HG03442 (cell line): Measurements from ENCODE around the gene CDYL.

Source experiments
- ATAC-seq: cut with Tn5 transposase; IDR thresholded peaks from one replicate; pipeline ENCODE4 v1.9.1; 2021; ENCODE audit warnings: mild to moderate bottlenecking, moderate library complexity; ENCODE audit not compliant: unreplicated experiment

Gene CDYL

DNA sequence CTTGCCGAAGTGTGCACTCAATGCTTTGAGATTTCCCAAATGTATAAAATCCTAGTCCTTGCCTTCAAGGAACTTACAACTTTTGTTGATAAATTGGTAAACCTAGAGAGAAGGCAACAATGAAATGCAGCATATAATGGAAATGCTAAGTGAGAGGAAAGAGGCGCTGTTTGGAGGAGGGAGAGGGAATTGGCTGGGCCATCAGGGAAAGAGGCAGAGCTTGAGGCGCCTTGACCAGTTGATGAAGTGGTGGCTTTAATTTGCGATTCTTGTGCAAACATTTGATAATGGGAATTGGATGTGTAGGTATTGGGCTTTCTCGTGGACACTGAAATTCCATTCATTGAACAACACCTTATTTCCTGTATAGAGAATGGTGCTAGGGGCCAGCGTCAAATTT lies 1.9 kb upstream of the CDYL start:
- no peak for ATAC-seq

DNA sequence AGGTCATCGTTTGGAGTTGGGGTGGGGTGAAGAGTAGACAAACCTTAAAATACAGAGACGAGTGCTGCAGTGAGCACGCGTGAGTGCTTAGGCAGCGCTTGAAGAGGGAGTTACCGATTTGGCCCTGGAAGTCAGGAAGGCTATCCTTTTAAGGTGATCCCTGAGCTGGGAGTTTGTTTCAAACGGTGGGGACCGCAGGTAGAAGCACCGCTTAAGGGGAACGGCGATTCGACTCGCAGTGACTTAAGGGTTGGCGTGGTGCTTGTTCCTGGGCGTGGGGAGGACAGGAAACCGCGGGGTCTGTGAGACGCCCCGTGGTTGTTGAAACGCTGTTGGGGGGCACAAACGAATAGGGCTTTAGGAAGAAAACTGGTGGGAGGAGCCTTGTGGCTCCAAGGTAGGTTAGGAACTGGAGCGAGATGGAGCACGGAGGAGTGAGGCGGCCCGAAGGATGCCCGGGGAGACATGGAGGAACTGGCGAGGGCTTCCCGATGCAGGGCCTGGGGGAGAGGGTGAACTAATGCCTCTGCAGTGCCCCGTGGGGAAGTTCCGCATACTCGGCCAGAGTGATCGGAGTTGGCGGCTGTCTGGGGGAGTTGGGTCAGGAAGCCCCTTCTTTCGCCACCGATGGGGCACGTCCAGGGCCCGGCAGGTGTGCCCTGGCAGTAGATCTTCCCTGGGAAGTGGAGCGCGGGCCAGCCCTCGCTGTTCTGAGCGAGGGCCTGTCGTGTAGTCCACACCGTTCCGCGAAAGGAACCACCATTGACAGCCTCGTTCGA lies 1.3 kb upstream of the CDYL start:
- no peak for ATAC-seq

DNA sequence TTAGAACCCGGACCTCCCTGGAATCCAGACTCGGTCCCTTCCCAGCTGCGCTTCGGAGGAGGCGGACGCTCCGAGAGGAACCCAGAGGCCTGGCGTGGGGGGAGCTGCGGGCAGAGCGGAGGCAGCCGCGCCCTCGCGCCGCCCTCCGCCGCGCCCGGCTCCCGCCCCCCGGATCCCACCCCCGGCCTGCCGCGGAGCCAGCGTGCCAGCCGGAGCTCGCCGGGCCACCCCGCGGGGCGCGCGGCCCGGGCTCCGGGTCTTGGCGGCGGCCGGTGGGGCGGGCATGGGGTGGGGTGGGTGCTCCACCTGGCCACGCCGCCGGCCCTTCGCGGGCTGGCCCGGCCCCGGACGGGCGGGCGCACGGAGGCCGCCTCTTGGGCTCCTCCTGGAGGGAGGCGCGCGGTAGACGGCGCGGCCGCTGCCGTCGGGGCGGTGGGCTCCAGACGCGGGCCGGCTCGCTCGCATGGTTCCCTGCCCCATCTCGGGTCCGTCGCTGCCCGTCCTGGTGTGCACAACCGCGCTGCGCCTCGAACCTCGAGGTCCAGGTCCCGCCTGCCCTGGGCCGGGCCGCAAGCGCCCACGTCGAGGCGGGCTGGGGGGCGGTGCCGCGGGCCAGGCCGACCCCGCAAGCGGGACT lies 592 bp upstream of the CDYL start:
- ATAC-seq: peak; percentile 44

DNA sequence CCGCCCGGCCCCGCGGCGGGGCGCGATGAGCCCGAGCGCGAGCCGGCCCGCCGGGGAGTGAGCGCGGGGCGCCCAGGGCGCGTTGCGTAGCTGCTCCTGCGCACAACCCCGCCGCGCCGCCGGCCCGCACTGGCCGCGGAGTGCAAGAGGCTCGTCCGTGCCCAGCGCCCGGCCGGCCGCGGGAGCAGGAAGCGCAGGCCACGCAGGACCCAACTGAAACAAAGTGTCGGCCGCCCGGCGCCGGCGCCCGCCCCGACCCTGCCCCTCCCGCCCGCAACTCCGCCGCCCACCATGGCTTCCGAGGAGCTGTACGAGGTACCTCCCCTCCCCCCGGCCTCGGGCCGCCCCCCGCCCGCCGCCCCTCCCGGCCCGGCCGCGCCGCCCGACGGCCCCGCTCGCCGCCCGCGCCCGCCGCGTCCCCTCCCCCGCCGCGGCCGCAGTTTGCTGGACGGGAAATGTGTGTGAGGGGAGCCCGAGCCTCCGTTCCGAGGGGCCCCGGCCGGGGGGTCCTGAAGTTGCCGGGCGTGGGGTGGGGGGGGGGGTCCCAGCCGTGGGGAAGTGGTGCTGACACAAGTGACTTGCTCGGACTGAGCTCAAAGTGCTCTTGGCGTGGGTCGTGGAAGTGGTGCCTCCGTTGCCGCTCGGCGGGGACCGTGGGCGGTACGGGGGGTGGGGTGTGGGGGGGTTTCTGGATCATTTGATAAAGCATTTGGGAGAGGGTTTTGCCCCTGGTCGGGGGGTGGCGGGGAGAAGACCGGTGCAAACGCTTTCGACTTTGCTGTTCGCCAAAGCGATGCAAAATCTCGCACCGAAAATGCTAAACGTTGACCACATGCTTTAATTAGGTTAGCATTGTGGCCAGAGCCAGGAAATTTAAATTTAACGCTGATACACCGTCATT lies 539 bp downstream of the CDYL start:
- peak; percentile 11 for ATAC-seq

DNA sequence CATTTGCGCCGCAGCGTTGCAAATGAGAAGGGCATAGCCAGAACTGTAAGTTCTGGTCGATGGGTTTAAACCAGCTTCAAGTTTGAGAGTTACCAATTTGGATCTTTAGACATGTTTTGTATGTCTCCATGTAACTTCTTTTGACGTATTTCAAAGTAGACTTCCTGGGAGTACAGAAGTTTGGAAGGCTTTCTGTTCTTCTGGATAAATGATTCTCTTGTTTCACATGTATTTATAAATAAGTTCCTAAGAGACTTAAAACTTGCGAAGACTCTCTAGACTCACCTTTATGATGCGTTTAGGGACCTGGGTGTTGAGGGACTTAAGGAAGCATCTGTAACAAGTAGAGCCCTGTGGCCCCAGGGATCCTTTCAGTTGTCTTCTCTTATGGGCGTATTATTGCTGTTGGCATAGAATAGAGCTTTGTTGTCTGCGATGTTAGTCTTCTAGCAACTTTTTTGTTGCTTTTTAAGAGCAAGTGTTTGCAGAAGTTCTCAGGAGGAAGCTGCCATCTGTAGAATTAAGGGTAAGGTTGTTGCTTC lies 1.3 kb downstream of the CDYL start:
- ATAC-seq: no peak

DNA sequence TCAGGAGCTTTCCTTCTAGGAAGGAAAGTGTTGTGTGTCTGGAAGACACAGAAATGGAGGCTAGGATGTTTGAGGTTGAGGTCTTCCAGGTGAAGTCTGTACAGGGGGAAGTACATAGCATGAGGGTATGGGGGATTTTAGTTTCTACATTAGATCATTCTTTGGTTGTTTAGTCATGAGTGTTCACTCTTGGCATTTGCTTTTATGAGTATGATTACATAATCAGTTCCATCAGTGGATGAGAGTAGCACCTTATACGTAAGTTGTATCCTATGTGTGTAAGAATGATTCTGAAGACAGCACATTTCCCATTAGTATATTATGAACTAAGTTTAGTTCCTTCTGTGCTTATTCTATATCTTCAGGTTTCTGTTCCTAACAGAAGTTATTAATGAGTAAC lies 1.9 kb downstream of the CDYL start:
- no peak for ATAC-seq

DNA sequence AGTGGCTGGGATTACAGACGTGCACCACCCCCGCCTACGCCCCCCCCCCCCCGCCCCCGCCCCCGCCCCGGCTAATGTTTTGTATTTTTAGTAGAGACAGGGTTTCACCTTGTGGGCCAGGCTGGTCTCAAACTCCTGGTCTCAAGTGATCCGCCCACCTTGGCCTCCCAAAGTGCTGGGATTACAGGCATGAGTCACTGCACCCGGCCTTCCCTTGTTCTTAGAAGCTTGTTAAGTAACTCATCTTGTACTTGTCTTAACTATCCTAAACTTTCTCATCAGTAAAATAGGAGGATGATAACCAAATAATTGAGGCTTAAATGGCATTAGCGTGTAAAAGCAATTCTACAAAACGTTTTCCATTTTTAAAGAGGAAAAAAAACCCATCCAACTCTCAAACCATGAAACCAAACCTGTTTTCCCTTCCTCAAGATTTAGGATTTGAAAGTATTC lies 4.2 kb downstream of the CDYL start:
- ATAC-seq: no peak

DNA sequence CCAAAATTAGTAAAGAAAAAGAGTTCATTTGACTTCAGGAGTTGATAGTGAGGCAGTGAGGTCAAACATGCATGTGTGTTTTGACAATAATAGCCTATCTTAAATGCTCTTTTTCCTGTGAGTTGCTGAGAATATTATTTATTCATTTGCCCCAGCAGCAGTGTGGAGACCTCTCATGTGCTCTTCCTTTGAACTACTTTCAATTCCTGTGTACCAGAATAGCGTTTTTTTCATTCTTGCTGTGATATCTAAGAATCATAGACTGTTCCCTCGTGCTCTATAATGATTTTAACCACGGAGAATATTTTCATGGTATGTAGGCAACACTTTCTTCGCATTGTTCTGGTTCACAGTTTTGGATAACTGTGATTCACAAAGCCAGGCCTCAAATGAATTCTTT lies 5.2 kb downstream of the CDYL start:
- ATAC-seq: no peak

DNA sequence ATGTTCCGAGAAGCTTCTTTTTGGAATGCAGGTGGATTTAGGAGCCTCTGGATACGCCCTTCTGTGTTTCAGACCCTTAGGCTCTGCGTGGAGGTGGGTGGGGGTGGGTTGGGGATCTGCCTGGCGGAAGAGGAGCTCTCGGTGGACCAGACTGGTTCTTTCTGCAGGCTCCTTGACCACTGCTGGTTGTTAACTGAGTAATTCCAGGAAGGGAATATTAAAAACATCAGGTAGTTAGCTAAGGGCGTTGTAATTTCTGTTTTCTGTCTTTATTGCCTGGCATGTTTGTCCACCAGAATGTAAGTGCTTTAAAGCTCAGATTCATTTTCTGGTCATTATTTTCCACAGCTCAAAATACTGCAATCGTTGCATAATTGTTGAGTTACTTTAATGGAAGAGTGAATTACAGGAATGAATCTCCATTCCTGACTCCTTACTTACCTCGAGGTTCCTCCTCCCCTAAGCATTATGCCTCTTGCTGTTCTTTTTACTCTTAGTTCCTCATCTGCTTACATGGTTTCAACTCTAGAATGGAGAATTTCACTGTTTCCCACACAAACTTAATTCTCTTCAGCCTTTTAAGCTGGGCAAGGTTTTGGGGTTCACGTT lies 5.9 kb downstream of the CDYL start:
- ATAC-seq: no peak

DNA sequence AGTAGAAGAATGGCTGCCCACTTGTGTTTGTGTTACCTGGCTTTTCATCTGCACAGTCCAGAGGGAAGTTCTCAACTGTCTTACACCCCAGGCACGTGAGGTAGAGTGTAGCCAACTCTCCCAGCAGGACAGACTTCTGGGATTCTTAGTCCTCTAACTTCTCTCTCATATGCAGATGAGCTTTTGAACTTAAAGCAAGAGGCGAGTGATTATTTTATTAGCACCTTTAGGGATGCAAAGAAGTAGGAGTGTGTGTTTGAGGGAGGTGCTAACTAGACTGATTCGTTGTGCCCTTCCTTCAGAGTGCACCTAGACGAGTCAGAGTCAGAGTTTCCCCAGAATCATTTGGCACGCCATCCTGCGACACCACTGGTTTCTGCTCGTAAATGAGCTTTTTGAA lies 10.8 kb downstream of the CDYL start:
- ATAC-seq: no peak

DNA sequence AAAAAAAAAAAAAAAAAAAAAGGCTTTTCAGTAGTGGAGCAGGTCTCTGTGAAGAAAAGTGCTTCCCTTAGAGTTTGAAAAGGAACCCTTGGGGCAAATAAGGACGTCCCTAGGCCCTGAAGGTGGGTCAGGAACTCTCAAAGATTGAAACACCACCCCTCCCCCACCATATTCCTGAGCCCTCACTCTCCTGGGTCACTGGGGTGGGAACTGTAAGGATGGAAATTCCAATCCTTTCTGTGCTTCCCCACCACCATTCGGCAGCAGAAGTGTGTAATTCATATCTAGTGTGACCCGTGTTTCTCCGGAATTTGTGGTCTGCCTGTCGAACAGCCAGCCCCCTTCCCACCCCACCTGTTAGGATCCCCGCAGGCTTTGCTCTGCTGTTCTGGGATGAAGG lies 12.3 kb downstream of the CDYL start:
- no peak for ATAC-seq

DNA sequence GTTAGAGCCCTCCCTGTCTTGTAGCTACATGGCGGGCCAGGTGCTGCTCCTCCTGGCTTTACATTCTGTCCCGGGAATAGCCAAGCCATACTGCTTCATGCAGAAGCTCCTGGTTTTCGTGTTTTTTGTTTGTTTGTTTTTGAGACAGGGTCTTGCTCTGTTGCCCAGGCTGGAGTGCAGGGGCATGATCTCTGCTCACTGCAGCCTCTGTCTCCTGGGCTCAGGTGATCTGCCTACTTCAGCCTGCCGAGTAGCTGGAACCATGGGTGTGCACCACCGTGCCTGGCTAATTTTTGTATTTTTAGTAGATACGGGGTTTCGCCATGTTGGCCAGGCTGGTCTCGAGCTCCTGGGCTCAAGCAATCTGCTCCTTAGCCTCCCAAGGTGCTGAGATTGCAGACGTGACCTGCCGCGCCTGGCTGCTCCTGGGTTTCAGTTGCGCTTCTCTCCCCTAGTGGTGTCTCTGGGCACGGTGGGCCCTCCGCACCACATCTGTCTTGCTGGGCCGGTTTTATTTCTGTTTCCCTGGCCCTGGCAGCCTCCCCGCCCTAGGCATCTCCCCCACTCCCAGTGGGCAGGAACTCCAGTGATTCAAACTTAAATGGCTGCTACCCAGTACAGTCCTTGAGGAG lies 12.9 kb downstream of the CDYL start:
- peak; percentile 83 for ATAC-seq

DNA sequence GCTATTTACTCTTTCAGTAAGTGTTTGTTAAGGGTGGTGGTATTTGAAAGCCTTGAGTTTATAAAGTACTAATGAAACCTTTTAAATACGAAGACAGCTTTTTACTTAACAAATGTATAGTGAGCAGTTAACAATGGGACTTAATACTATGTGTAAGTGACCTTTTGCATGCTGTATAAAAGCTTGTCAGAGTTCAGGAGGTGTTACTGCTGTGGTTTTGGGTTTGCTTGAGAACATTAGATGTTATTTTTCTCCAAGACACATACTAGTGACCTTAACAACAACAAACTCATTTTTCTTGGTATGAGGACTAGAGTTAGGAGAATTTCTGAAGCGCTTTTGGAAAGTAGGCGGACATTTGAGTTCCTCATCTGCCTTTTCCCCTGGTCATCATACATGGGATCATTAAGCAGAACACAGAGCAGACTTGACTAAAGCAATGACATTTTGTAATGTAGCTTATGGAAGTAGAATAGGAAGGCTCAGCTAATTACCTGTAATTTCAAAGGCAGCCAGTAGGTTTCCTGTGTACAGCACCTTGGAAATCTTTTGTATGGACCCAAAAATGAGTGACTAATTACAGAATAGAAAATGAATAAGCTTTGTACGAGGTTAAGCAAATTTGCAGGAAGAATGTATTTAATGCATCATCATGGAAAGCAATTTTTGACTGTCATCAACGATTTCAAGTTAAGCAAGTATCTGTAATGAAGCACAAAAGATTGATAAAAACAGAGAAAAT lies 14.1 kb downstream of the CDYL start:
- ATAC-seq: no peak

DNA sequence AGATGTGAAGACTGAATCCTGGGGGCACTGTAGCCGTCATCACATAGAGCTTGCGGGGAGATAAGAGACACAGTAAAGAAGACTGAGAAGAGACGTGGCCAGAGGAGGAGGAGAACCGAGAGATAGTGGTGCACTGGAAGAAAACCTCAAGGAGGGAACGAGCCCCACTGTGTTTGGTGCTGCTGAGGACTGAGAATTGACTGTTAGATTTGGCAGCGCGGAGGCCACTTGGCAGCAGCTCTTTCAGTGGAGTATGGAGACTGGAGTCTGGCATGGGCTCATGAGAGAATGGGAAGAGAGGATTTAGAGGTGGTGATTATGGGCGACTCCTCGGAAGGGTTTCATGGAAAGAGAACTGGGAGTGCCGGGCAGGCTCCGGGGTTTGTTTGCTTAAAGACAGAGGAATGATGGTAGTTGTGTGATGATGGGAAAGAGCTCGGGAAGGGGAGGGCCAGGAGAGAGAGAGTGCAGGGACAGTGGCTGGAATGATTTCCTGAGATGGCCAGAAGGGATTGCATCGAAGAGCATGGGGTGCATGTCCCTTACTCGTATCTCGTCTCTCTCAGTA lies 18.0 kb downstream of the CDYL start:
- no peak for ATAC-seq

DNA sequence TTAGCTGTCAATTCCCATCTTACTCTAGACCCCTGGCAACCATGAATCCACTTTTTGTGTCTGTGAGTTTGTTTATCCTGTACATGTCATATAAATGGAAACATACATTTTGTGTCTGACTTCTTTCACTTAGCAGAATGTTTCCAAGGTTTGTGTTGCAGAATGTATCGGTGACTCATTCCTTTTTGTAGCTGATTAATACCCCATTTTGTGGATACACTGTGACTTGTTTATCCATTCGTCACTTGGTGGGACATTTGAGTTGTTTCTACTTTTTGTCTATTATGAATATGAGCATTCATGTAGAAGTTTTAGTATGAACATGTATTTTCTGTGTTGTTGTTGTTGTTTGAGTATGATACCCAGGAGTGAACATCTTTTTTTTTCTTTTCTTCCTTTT lies 21.4 kb downstream of the CDYL start:
- ATAC-seq: no peak

DNA sequence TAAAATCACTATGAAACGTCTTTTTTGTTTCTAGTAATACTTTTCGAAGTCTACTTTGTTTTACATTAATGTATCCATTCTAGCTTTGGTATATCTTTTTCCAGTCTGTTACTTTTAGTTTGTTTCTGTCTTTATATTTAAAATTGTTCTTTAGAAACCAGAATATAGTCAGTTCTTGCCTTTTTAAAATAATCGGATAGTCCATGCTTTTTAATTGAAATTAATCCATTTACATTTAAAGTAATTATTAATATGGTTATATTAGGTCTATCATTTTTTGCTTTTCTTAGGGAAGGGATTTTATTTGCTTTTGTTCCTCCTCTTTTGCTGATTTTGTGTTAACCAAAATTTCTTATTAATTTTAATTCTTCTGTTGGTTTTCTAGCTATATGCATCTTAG lies 23.7 kb downstream of the CDYL start:
- no peak for ATAC-seq

DNA sequence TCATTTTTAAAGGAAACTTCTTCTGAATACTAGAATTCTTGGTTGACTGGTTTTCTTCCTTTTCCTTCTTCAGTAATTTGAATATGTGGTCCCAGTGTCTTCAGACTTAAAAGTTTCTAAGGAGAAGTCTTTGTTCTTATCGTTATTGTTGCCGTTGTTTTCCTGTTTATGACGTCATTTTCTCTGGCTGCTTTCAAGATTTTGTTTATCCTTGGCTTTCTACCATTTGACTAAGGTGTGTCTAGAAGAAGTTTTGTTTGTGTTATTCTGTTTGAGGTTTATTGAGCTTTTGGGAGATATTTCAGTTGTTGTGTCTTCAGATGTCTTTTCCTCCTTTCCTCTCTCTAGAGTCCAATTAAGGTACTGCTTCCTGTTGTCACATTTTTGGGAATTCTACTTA lies 24.5 kb downstream of the CDYL start:
- no peak for ATAC-seq

DNA sequence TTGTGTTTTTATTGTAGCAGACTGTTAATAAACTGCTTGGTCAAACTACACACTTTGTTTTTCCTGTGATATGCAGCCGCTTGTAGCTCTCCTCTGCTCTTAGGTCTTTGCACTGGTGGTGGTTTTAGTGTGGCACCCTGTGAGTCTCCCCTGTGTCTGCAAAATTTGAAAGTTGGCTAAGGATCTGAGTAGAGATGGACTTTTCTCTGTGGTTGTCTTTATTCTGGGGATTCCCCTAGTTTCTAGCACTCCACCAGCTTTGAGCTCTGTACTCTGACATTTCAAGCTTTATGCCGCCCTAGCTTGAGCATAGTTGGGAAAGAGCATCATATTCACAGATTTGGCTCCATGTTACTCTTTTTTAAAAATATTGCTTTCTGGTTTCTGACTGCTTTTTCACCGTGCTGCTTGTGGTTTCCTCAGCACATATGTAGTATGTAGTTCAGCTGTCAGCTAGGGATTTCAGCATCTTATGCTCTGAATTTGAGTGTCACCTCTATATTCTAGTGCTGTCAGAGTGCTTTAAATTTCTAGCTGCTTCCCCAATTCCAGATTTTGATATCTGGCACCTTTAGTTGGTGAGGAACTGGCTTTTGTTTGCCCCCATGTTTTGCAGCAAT lies 25.4 kb downstream of the CDYL start:
- ATAC-seq: peak; percentile 65

DNA sequence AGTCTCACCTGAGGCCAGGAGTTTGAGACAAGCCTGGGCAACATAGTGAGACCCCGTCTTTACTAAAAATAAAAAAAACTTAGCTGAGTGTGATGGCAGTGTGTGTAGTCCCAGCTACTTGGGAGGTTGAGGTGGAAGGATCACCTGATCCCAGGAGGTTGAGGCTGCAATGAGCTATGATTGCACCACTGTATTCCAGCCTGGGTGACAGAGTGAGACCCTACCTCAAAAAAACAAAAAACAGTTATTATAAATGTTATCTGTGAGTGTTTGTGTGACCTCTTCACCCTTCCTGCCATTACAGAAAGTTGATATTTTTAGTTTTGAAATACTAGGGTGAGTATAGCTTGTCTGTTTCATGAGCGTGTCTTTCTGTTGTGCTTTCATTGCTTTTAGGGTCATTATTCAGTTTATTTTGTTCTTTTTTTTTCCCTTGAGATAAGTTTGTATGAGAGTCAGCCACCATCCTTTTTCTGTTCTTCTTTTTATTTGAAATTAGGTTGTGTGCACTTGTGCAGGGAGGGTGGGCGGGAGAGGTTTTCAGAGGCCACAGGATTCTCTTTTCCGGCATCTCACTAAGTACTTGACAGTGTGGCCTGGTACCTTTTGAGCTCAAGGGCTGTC lies 26.2 kb downstream of the CDYL start:
- ATAC-seq: peak; percentile 62
